Ovary (tissue), 9 donors: ENCODE measurements around the gene CFAP97D1. TPM values are rescaled to one million over a fixed set of nuclear protein-coding genes. Genes with fewer than 3 reads are reported as not detected.

Source experiments
- DNase-seq, 5 donors: peaks; one replicate each; pipeline ENCODE4 v3.0.0-alpha.2; 2019 to 2020
- H3K27ac ChIP-seq, 2 donors: fragments of 200-600 bp; one replicate each; pipeline versions ENCODE4 v1.5.1 to v1.8.0; 2019 to 2022
- H3K27me3 ChIP-seq: fragments of 200-600 bp; one replicate; pipeline ENCODE4 v1.8.0; 2022
- H3K36me3 ChIP-seq: fragments of 200-600 bp; sonication (generic); one replicate; pipeline ENCODE4 v1.5.1; 2019
- H3K4me1 ChIP-seq: one replicate; pipeline ENCODE4 v1.8.1; 2013; ENCODE audit warnings: mild to moderate bottlenecking, moderate library complexity; ENCODE audit not compliant: insufficient read depth
- H3K4me3 ChIP-seq: fragments of 200-600 bp; sonication (generic); one replicate; pipeline ENCODE4 v1.5.1; 2017
- H3K9me3 ChIP-seq, 2 donors: fragments of 200-600 bp in 1 of 2; sonication (generic) in 1 of 2; one replicate each; pipeline versions ENCODE4 v1.5.1 to v1.8.1; 2013 to 2019; ENCODE audit warnings: mild to moderate bottlenecking in 1 of 2, moderate library complexity in 1 of 2
- CTCF ChIP-seq, 3 donors: fragments of 450-650 bp in 2 of 3; fragments of 200-600 bp in 1 of 3; IDR thresholded peaks; one replicate each; pipeline versions ENCODE4 v1.5.1 to v1.8.0; 2016 to 2022; ENCODE audit warnings: antibody characterized with exemption in 3 of 3, mild to moderate bottlenecking in 1 of 3
- EP300 ChIP-seq: sonication (generic); formaldehyde crosslinking; IDR thresholded peaks from one replicate; pipeline ENCODE4 v1.6.1; 2017; ENCODE audit warnings: antibody characterized with exemption
- POLR2A ChIP-seq: fragments of 450-650 bp; IDR thresholded peaks from one replicate; pipeline ENCODE4 v1.6.1; 2017; ENCODE audit warnings: antibody characterized with exemption, mild to moderate bottlenecking, moderate library complexity
- WGBS, 3 donors: extraction: QIAGEN DNeasy Blood & Tissue Kit in 1 of 3; methylation state at CpG; one replicate each; pipeline versions ENCODE4 v1.1.5 to v1.1.7; 2013 to 2017; 5-methylcytosine and 5-hydroxymethylcytosine counted together
- intact Hi-C, 4 donors: fragments of 100-400 bp; cut with DNase I; formaldehyde crosslinking; loops; one replicate each; pipeline versions ENCODE4 v1.11.0 to v1.15.1; 2022 to 2023
- polyA plus RNA-seq, 2 donors: library from polyadenylated mRNA; stranded (reverse); fragments of 200-250 nt in 1 of 2; fragments of 350-450 nt in 1 of 2; fragmentation: Illumina TruSeq in 1 of 2; extraction: RNeasy Lipid Tissue Mini Kit (QIAGEN cat#74804) in 1 of 2; gene quantifications; one replicate each; pipeline ENCODE4 v1.2.3, GENCODE V29; 2013 to 2014
- total RNA-seq, 7 donors: library from RNA; depleted of rRNA in 2 of 7; stranded (reverse); fragments of >200 nt in 2 of 7; fragmentation: NEBNext Ultra II Directional in 3 of 7; extraction: Animal tissue kit (Norgen Biotek cat#: 25700) in 3 of 7; gene quantifications; one replicate each; pipeline versions ENCODE4 v1.1.0 to v1.2.4, GENCODE V29; 2016 to 2023
- donor health status: DM: no; HTN: no; CAD: no; lungs with moderate emphysema.
- donor health status: DM: no; HTN: no; CAD: no.
- donor health status: Bipolar disorder and iron deficiency.
- donor health status: DM: yes; HTN: yes; CAD: no.
- donor health status: DM: no; HTN: no; CAD: no.
- donor health status: DM: yes; HTN: yes; CAD: no.

The CFAP97D1 gene
- total and polyA plus RNA-seq, 9 donors = 0.15 TPM; not detected in 8

GRCh38 chr17:43756201-43756600 is 24.0 kb upstream of the CFAP97D1 start:
- Histone ChIP-seq H3K9me3 (no peaks in the 10 kb centered on the region), H3K27me3 (no peaks in the 10 kb centered on the region), H3K4me1 (peaks cover 4% of the 10 kb centered on the region), H3K36me3 (no peaks in the 10 kb centered on the region), H3K27ac (no peak overlapping the region), H3K4me3 (no peak overlapping the region)
- no peak for TF ChIP-seq CTCF (IDR thresholded peaks at IDR 0.05)
- TF ChIP-seq EP300 = no peak
- TF ChIP-seq POLR2A = no peak
- intact Hi-C loops = loop anchor here in 3 of 4 donors (5.0 to 10.0 kb wide), 3 partner anchors 44 to 181 kb away; no protein-coding TSS in a partner anchor
- no peak for DNase-seq
- 59 to 73% (median 68%) methylated on average over 6 of the region's 6 CpGs for WGBS, 3 donors

GRCh38 chr17:43757171-43757660 is 23.0 kb upstream of the CFAP97D1 start:
- Histone ChIP-seq H3K27me3 (no peaks in the 10 kb centered on the region), H3K27ac (no peak overlapping the region), H3K4me3 (no peak overlapping the region), H3K9me3 (no peaks in the 10 kb centered on the region), H3K4me1 (peaks cover 4% of the 10 kb centered on the region), H3K36me3 (no peaks in the 10 kb centered on the region)
- intact Hi-C loops = loop anchor here in 3 of 4 donors (5.0 to 10.0 kb wide), 3 partner anchors 45 to 182 kb away; no protein-coding TSS in a partner anchor
- no peak for DNase-seq
- no peak for TF ChIP-seq CTCF (IDR thresholded peaks at IDR 0.05)
- no peak for TF ChIP-seq EP300
- no peak for TF ChIP-seq POLR2A
- WGBS, 3 donors = 61 to 75% (median 72%) methylated on average over 8 of the region's 8 CpGs

DNA sequence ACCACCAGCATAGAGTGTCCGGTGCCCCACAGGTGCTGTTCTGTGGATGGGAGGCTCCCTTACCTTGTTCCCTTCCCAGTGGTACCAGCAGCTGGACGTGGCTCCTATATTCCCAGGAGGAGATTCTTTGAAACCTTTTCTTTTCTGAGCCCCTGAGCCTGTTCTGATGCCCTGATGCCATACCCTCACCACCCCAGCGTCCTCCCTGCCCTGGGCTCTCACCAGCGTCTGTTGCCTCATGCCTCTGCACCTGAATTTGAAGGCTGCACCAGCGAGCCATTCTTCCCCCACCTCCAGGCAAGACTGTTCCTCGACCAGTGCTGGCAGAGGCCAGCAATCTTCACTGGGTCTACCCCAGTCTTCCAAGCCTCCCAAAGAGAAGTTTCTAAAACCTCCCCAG is 22.1 kb upstream of the CFAP97D1 start:
- Histone ChIP-seq H3K9me3 (no peaks in the 10 kb centered on the region), H3K4me3 (no peak overlapping the region), H3K4me1 (peaks cover 4% of the 10 kb centered on the region), H3K27ac (no peak overlapping the region), H3K36me3 (no peaks in the 10 kb centered on the region), H3K27me3 (no peaks in the 10 kb centered on the region)
- 68 to 81% (median 75%) methylated on average over 6 of the region's 6 CpGs for WGBS, 3 donors
- intact Hi-C loops = loop anchor here (2.0 to 10.0 kb wide), 6 partner anchors 46 to 183 kb away; no protein-coding TSS in a partner anchor
- TF ChIP-seq POLR2A (no peak), CTCF (IDR thresholded peaks at IDR 0.05) (no peak), EP300 (no peak)
- DNase-seq = no peak

- H3K36me3 ChIP-seq = no peaks in the 10 kb centered on the region
- H3K27ac ChIP-seq = no peak within 1 kb of the TSS
- H3K9me3 ChIP-seq = no peaks in the 10 kb centered on the region
- no peak within 1 kb of the TSS for H3K4me3 ChIP-seq
- TF ChIP-seq POLR2A = no peak
- no peak for TF ChIP-seq CTCF (IDR thresholded peaks at IDR 0.05)
- TF ChIP-seq EP300 = no peak
- peaks cover 4% of the 10 kb centered on the region for H3K4me1 ChIP-seq
- H3K27me3 ChIP-seq = no peaks in the 10 kb centered on the region
- WGBS, 3 donors = 45 to 58% (median 54%) methylated on average over 24 of the region's 24 CpGs
- intact Hi-C loops = loop anchor here (2.0 to 10.0 kb wide), 6 partner anchors 46 to 184 kb away; no protein-coding TSS in a partner anchor
- DNase-seq = no peak
These were observed 21.6 kb upstream of the CFAP97D1 start, which contains the start of gene SOST for GRCh38 chr17:43758497-43759174. SOST (minus strand) TSS chr17:43758791; CDS start chr17:43758741, 50 bp downstream.
